ENCODE data around the gene UXT. TPM values are rescaled to one million over a fixed set of nuclear protein-coding genes. Genes with fewer than 3 reads are reported as not detected.
A peak's percentile ranks its signal among the peaks of the same experiment; 100 is the strongest.

UXT gene
- total and polyA plus RNA-seq, 5 donors from 2014 or later = 140 to 416 (median 340) TPM

DNA sequence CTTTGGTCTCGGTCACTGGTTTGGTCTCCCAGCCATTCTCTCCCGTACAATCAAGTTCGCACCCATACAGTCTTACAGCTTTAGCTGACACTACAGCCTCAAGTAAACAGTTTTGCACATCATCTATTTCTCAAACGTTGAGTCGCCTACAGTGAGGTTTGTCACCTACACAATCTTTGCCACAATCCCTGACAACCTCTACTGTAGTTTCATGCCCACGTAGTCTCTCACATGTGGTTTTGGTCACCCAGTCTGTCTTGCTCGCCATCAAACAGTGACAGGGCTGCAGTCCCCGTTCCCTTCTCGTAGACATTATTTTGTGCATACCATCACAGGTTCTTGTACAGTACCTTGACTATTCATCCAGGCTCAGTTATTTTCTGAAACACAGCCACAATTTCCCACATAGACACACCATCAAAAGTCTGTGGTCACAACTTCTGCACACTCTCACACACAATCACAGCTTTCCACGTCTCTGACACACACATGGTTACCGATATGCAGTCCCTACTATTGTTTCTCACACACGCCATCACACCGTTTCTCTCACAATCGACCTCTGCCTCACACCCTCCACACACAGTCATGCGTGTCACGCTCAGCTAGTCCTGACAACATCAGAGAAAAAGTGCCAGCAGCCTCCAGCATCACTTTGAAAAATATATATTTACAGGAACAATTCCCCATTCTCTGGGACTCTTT is 24.0 kb downstream of the UXT start:
- Histone ChIP-seq H3K36me3 (ENCODE audit: control insufficient read depth, insufficient read depth, low read length) (peaks cover 32% of the 10 kb centered on the region), H3K27me3 (ENCODE audit: control insufficient read depth, insufficient read depth, low read length) (no peaks in the 10 kb centered on the region), H3K4me3 (ENCODE audit: low read depth, low read length) (no peak overlapping the region), H3K9me3 (ENCODE audit: control insufficient read depth in 2 of 2, low read length in 2 of 2) (no peaks in the 10 kb centered on the region), H3K27ac (ENCODE audit: insufficient read depth, low read length, poor library complexity, severe bottlenecking) (no peak overlapping the region), H3K4me1 (ENCODE audit: control insufficient read depth, insufficient read depth, low read length, poor library complexity, severe bottlenecking) (peaks cover 9% of the 10 kb centered on the region)
- Mint-ChIP-seq H3K9me3 (no peaks in the 10 kb centered on the region), H3K36me3 (peaks cover 19% of the 10 kb centered on the region), H3K4me3 (no peak overlapping the region), H3K4me1 (peaks cover under 1 to 30% (median 5%) of the 10 kb centered on the region in 4 donors), H3K27ac (no peak overlapping the region), H3K27me3 (no peaks in the 10 kb centered on the region)
- ATAC-seq (ENCODE audit: low read depth in 2 of 2) (no peak), DNase-seq (no peak)

DNA sequence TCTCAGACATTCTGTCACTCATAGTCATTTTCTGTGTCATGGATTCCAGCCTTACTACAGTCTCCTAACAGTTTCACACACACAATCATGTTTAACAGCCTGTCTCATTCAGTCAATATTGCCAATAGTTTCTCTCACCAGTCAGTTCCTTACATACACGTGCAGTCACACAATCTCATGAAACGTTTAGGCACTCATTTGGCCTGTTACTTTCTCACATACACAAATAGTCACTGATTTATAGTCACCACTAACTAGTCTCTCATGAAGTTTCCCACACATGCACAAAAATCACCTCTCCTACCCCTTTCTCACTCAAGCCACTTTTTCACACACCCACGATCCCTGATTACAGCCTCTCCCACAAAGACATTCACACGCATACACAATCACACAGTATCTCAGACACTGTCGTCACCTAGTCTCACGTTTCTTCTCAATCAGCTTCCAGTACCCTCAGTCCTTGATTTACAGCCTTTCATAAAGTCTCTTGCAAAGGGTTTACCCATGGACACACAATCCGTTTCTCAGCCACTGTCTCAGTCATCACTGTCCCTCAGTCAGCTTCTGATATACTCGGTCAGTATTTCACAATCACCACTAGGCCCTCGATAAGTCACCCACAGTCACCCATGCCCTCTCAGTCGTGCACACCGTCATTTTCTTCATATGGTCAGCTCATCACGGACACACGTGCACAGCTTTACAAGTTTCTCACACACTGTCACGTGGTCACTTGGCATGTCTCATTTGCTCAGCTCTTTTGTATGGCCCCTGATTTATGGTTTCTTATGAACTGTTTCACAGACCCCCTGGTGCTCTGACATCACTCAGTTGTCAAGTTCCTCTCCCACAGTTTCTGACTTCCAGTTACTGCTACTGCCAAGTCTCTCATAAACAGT is 25.0 kb downstream of the UXT start:
- Histone ChIP-seq H3K27me3 (ENCODE audit: control insufficient read depth, insufficient read depth, low read length) (no peaks in the 10 kb centered on the region), H3K36me3 (ENCODE audit: control insufficient read depth, insufficient read depth, low read length) (peaks cover 30% of the 10 kb centered on the region), H3K4me3 (ENCODE audit: low read depth, low read length) (no peak overlapping the region), H3K27ac (ENCODE audit: insufficient read depth, low read length, poor library complexity, severe bottlenecking) (no peak overlapping the region), H3K9me3 (ENCODE audit: control insufficient read depth in 2 of 2, low read length in 2 of 2) (no peaks in the 10 kb centered on the region), H3K4me1 (ENCODE audit: control insufficient read depth, insufficient read depth, low read length, poor library complexity, severe bottlenecking) (peaks cover 15% of the 10 kb centered on the region)
- Mint-ChIP-seq H3K4me1 (peaks cover 0 to 36% (median 7%) of the 10 kb centered on the region in 4 donors), H3K9me3 (no peaks in the 10 kb centered on the region), H3K36me3 (peaks cover 11% of the 10 kb centered on the region), H3K4me3 (no peak overlapping the region), H3K27me3 (no peaks in the 10 kb centered on the region), H3K27ac (no peak overlapping the region)
- ATAC-seq (ENCODE audit: low read depth in 2 of 2) (no peak), DNase-seq (no peak)

DNA sequence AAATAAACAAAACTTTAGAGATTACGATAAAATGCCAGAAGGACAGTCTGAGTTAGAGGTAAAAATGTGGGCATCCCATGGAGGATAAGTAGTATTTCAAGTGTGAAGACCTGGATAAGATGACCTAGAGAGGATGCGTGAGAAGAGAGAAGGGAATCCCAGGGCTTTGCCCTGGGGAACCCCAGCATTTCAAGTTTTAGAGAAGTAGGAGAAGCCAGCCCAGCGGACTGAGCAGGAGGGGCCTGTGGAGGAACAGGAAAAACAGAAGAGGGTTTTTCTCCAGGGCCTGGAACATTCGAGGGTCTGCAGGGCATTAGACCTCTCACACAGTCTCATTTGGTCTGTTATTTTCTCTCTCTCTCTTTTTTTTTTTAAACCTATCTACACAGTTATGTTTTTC is 26.3 kb downstream of the UXT start:
- Histone ChIP-seq H3K4me1 (ENCODE audit: control insufficient read depth, insufficient read depth, low read length, poor library complexity, severe bottlenecking) (peaks cover 18% of the 10 kb centered on the region), H3K27me3 (ENCODE audit: control insufficient read depth, insufficient read depth, low read length) (no peaks in the 10 kb centered on the region), H3K4me3 (ENCODE audit: low read depth, low read length) (no peak overlapping the region), H3K36me3 (ENCODE audit: control insufficient read depth, insufficient read depth, low read length) (peaks cover 25% of the 10 kb centered on the region), H3K9me3 (ENCODE audit: control insufficient read depth in 2 of 2, low read length in 2 of 2) (no peaks in the 10 kb centered on the region), H3K27ac (ENCODE audit: insufficient read depth, low read length, poor library complexity, severe bottlenecking) (no peak overlapping the region)
- Mint-ChIP-seq H3K27me3 (no peaks in the 10 kb centered on the region), H3K4me3 (peak overlapping the region in 1 of 4 donors; percentile 14), H3K4me1 (peaks cover 0 to 34% (median 11%) of the 10 kb centered on the region in 4 donors), H3K36me3 (peaks cover 3% of the 10 kb centered on the region), H3K27ac (peak overlapping the region; percentile 18 to 87 (median 84)), H3K9me3 (no peaks in the 10 kb centered on the region)
- DNase-seq (no peak), ATAC-seq (ENCODE audit: low read depth in 2 of 2) (no peak)

DNA sequence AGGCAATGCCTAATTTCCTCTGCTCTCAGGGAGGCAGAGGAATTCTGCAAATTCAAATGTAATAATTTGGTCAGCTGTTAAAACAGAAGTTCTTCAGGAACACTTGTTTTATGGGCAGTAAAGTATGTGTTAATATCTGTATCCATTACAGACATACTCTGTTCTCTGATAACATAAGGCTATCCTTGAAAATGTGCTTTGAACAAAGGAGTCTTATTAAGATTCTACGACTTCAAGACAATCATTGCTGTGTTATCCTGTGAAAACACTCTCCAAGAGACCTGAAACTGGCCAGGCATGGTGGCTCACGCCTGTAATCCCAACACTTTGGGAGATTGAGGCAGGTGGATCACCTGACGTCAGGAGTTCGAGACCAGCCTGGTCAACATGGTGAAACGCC is 27.3 kb downstream of the UXT start:
- H3K9me3 ChIP-seq (ENCODE audit: control insufficient read depth in 2 of 2, low read length in 2 of 2) = no peaks in the 10 kb centered on the region
- H3K27ac Mint-ChIP-seq = no peak overlapping the region
- H3K4me1 Mint-ChIP-seq = peaks cover 0 to 29% (median 11%) of the 10 kb centered on the region in 4 donors
- peaks cover 21% of the 10 kb centered on the region for H3K36me3 ChIP-seq (ENCODE audit: control insufficient read depth, insufficient read depth, low read length)
- H3K27me3 Mint-ChIP-seq = no peaks in the 10 kb centered on the region
- no peak for DNase-seq
- ATAC-seq (ENCODE audit: low read depth in 2 of 2) = no peak
- no peak overlapping the region for H3K4me3 ChIP-seq (ENCODE audit: low read depth, low read length)
- H3K27ac ChIP-seq (ENCODE audit: insufficient read depth, low read length, poor library complexity, severe bottlenecking) = no peak overlapping the region
- peaks cover 19% of the 10 kb centered on the region for H3K4me1 ChIP-seq (ENCODE audit: control insufficient read depth, insufficient read depth, low read length, poor library complexity, severe bottlenecking)
- H3K36me3 Mint-ChIP-seq = peaks cover 2% of the 10 kb centered on the region
- H3K9me3 Mint-ChIP-seq = no peaks in the 10 kb centered on the region
- H3K4me3 Mint-ChIP-seq = no peak overlapping the region
- H3K27me3 ChIP-seq (ENCODE audit: control insufficient read depth, insufficient read depth, low read length) = no peaks in the 10 kb centered on the region

DNA sequence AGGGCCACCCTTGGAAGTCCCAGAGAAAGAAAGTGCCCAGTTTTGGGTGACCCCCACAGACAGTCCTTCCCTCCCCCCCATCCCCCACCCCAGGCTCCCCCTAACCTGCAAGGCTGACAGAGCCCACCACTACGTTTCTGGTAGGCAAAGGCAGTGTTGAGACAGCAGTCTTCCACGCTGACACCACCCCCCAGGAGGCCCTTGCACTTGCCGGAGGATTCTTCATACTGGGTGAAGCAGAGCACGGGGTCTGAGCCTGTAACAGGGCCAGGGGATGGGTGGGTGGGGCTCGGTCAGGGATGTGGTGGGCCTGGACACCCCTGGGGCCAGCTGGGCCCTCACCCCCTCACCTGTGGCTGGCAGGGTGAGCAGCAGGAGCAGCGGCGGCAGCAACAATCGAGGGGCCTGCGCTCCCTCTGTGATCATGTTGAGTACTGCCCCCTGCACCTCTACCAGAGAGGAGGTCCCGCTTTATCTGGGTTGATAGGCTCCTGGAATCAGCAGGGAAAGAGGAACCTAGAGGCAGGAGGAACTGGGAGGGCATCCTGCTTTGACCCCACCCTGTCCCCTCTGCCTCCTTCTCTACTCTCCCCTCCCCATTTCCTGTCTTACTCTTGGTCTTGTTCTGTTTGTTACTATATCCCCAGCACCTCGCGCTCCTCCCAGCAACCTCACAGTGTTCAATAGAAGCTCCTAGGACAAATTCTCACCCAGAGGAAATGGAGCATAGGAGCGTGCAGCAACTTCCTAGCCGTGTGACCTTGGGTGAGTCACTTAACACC is 29.4 kb downstream of the UXT start, which contains the start of gene CFP:
CFP (minus strand) TSS at position 512 of the 782 bp plus-strand sequence; CDS start at position 426, 86 bp downstream.
- H3K36me3 Mint-ChIP-seq = no peaks in the 10 kb centered on the region
- H3K9me3 Mint-ChIP-seq = no peaks in the 10 kb centered on the region
- peak in 2 of 3 donors; percentile 21 to 64 for DNase-seq

DNA sequence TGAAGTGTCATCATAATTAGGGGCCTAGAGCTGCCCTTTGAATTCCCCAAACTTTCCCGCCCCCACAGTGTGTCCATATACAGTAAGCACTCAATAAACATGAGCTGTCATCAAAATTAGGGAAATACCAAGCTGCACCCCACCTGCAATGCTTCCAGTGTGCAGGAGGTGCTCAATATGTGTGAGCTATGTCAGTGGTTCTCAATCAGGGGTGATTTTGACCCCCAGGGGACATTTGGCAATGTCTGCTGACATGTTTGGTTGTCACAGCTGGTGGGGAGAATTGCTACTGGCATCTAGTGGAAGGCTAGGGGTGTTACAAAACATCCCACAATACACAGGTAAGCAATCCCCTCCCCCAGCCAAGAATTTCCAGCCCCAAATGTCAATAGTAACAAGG is 30.0 kb downstream of the UXT start:
- peak overlapping the region; percentile 52 to 87 (median 78) for H3K4me3 Mint-ChIP-seq
- Histone ChIP-seq H3K4me1 (ENCODE audit: control insufficient read depth, insufficient read depth, low read length, poor library complexity, severe bottlenecking) (peaks cover 19% of the 10 kb centered on the region), H3K4me3 (ENCODE audit: low read depth, low read length) (peak overlapping the region; percentile 35), H3K27me3 (ENCODE audit: control insufficient read depth, insufficient read depth, low read length) (no peaks in the 10 kb centered on the region), H3K36me3 (ENCODE audit: control insufficient read depth, insufficient read depth, low read length) (no peaks in the 10 kb centered on the region), H3K27ac (ENCODE audit: insufficient read depth, low read length, poor library complexity, severe bottlenecking) (no peak overlapping the region), H3K9me3 (ENCODE audit: control insufficient read depth in 2 of 2, low read length in 2 of 2) (no peaks in the 10 kb centered on the region)
- DNase-seq (peak in 1 of 3 donors; percentile 45), ATAC-seq (ENCODE audit: low read depth in 2 of 2) (no peak)
- peak overlapping the region; percentile 31 to 53 (median 38) for H3K27ac Mint-ChIP-seq
- H3K9me3 Mint-ChIP-seq = no peaks in the 10 kb centered on the region
- H3K4me1 Mint-ChIP-seq = peaks cover 0 to 33% (median 11%) of the 10 kb centered on the region in 4 donors
- no peaks in the 10 kb centered on the region for H3K36me3 Mint-ChIP-seq
- H3K27me3 Mint-ChIP-seq = no peaks in the 10 kb centered on the region

More for the DNA sequence above, 29.4 kb downstream of the UXT start, which contains the start of gene CFP:
- Histone ChIP-seq H3K27ac (ENCODE audit: insufficient read depth, low read length, poor library complexity, severe bottlenecking) (peak within 1 kb of the TSS; percentile 24), H3K9me3 (ENCODE audit: control insufficient read depth in 2 of 2, low read length in 2 of 2) (no peaks in the 10 kb centered on the region), H3K4me3 (ENCODE audit: low read depth, low read length) (peak within 1 kb of the TSS; percentile 75), H3K36me3 (ENCODE audit: control insufficient read depth, insufficient read depth, low read length) (peaks cover 6% of the 10 kb centered on the region), H3K27me3 (ENCODE audit: control insufficient read depth, insufficient read depth, low read length) (no peaks in the 10 kb centered on the region), H3K4me1 (ENCODE audit: control insufficient read depth, insufficient read depth, low read length, poor library complexity, severe bottlenecking) (peaks cover 19% of the 10 kb centered on the region)
- Mint-ChIP-seq H3K4me1 (peaks cover 0 to 30% (median 11%) of the 10 kb centered on the region in 4 donors), H3K27ac (peak within 1 kb of the TSS; percentile 91 to 99 (median 94)), H3K27me3 (no peaks in the 10 kb centered on the region), H3K4me3 (peak within 1 kb of the TSS; percentile 70 to 87 (median 82))
- ATAC-seq (ENCODE audit: low read depth in 2 of 2) = peak; percentile 72 to 81

DNA sequence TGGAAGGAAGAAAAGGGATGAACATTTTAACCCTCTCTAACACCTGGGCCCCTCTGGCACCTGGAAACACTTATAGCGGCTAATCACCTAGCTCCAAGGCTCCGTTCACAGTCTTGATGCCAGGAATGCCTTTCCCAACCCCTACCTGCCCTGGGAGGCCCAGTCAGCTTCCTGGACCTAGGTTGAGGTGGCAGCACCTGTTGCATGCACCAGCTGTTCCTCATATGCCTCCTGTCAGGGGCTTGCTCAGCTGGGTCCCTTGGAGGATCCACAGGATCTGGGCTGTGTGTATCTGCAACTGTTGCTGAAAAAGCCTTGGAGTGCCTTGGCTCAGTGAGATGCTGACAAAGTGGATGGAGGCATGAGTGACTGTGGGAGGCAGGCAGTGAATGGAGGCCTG is 33.6 kb downstream of the UXT start:
- Histone ChIP-seq H3K27me3 (ENCODE audit: control insufficient read depth, insufficient read depth, low read length) (no peaks in the 10 kb centered on the region), H3K36me3 (ENCODE audit: control insufficient read depth, insufficient read depth, low read length) (no peaks in the 10 kb centered on the region), H3K4me1 (ENCODE audit: control insufficient read depth, insufficient read depth, low read length, poor library complexity, severe bottlenecking) (peaks cover 19% of the 10 kb centered on the region), H3K27ac (ENCODE audit: insufficient read depth, low read length, poor library complexity, severe bottlenecking) (no peak overlapping the region), H3K9me3 (ENCODE audit: control insufficient read depth in 2 of 2, low read length in 2 of 2) (no peaks in the 10 kb centered on the region), H3K4me3 (ENCODE audit: low read depth, low read length) (no peak overlapping the region)
- ATAC-seq (ENCODE audit: low read depth in 2 of 2) = no peak
- Mint-ChIP-seq H3K9me3 (peaks cover 0 to under 1% (median 0%) of the 10 kb centered on the region in 7 donors), H3K36me3 (no peaks in the 10 kb centered on the region), H3K27me3 (peaks cover 13% of the 10 kb centered on the region), H3K4me1 (peaks cover 0 to 40% (median 21%) of the 10 kb centered on the region in 4 donors), H3K4me3 (peak overlapping the region in 1 of 4 donors; percentile 17), H3K27ac (no peak overlapping the region)
- DNase-seq = no peak

All from CD4-positive, CD25-positive, alpha-beta regulatory T cell (primary cell).